ENCODE results near the gene ZNF740. TPM values are rescaled to one million over a fixed set of nuclear protein-coding genes. Genes with fewer than 3 reads are reported as not detected.
"Not testable (repeated sequence)": the region's sequence is repeated elsewhere in the genome, so short reads cannot be mapped to it uniquely, and the experiment has no call there.

The ZNF740 gene
- total and polyA plus RNA-seq, 2 of the 4 experiments (the other 2 are of a cell fraction) = 13.1 to 14.0 TPM

- POLR2A ChIA-PET (ENCODE audit: unreplicated experiment) = no interaction called here
- in situ Hi-C loops (cut with MboI; ENCODE audit: low sequenced_read_pairs) = no loop called here
- no peak overlapping the region for H2BK5ac ChIP-seq (ENCODE audit: low read depth, low read length, poor library complexity, severe bottlenecking)
Observed at GRCh38 chr12:53201639-53202038, 21.1 kb downstream of the ZNF740 start.

GRCh38 chr12:53202316-53202715 is 21.8 kb downstream of the ZNF740 start:
- H3K56ac ChIP-seq (ENCODE audit: extremely low read depth, insufficient read depth, low read length); H3K9me3 ChIP-seq (ENCODE audit: control insufficient read depth, insufficient read depth, low read length); H3K79me1 ChIP-seq (ENCODE audit: low read depth in 1 of 2, low read length in 2 of 2); H3K14ac ChIP-seq (replicated peaks; ENCODE audit: low read depth, low read length); H2AK5ac ChIP-seq (ENCODE audit: low read depth, low read length); H3K27ac ChIP-seq (ENCODE audit: insufficient read depth, low read length); ATAC-seq (ENCODE audit: low read depth); POLR2A ChIA-PET (ENCODE audit: unreplicated experiment); dilution Hi-C loops (cut with HindIII; ENCODE audit: low sequenced_read_pairs, unreplicated experiment); DNase-seq; H3K23ac ChIP-seq (ENCODE audit: low read depth, low read length); H3K4me2 ChIP-seq (ENCODE audit: low read depth, low read length); H2BK120ac ChIP-seq (ENCODE audit: low read depth, low read length); H3K4ac ChIP-seq (ENCODE audit: low read depth, low read length); H4K91ac ChIP-seq (ENCODE audit: insufficient read depth, low read depth, low read length); H2BK5ac ChIP-seq (ENCODE audit: low read depth, low read length, poor library complexity, severe bottlenecking); H4K20me1 ChIP-seq (ENCODE audit: insufficient read depth, low read length); H3K4me3 ChIP-seq (ENCODE audit: insufficient read depth, low read depth, low read length); H2BK15ac ChIP-seq (ENCODE audit: low read depth, low read length); H4K8ac ChIP-seq (ENCODE audit: low read depth in 2 of 2, low read length in 2 of 2); H2BK20ac ChIP-seq (ENCODE audit: low read depth, low read length); H3K27me3 ChIP-seq (ENCODE audit: control insufficient read depth, insufficient read depth, low read length); H3K9ac ChIP-seq (ENCODE audit: low read depth, low read length); CTCF ChIA-PET; H3K36me3 ChIP-seq (ENCODE audit: control insufficient read depth, insufficient read depth, low read length); H4K5ac ChIP-seq (ENCODE audit: low read depth, low read length); H2AFZ ChIP-seq (replicated peaks; ENCODE audit: low read length, poor library complexity); intact Hi-C loops (cut with micrococcal nuclease); H3K4me1 ChIP-seq (ENCODE audit: control insufficient read depth, insufficient read depth, low read length); in situ Hi-C loops (cut with MboI; ENCODE audit: low sequenced_read_pairs); H2AK9ac ChIP-seq (replicated peaks; ENCODE audit: low read depth, low read length, poor library complexity); H3K18ac ChIP-seq (ENCODE audit: low read depth, low read length); BruUV-seq (replicated peaks): not testable (repeated sequence)
- H3K9me1 ChIP-seq (ENCODE audit: insufficient read depth, low read length) = peaks cover 16% of the 10 kb centered on the region
- 60% methylated on average over 1 of the region's 7 CpGs; no CpG with 5 or more reads in 1 of the 2 experiments for WGBS, 2 experiments (ENCODE audit: extremely low coverage in 2 of 2, insufficient read length in 1 of 2)

More at GRCh38 chr12:53201639-53202038, 21.1 kb downstream of the ZNF740 start:
- ATAC-seq (ENCODE audit: low read depth) (no peak), DNase-seq (no peak)
- dilution Hi-C loops (cut with HindIII; ENCODE audit: low sequenced_read_pairs, unreplicated experiment) (no loop called here), intact Hi-C loops (cut with micrococcal nuclease) (no loop called here)
- H2BK120ac ChIP-seq (ENCODE audit: low read depth, low read length) = no peak overlapping the region
- peaks cover 7% of the 10 kb centered on the region for H3K4me1 ChIP-seq (ENCODE audit: control insufficient read depth, insufficient read depth, low read length)
- no peak overlapping the region for H3K4ac ChIP-seq (ENCODE audit: low read depth, low read length)
- CTCF ChIA-PET = interaction anchor here (0.7 to 1.6 kb wide), 3 partner anchors 12 to 97 kb away, joined by 3 to 4 read pairs (median 3); partner anchors contain the start of gene MYG1
- no peak overlapping the region for H3K14ac ChIP-seq (replicated peaks; ENCODE audit: low read depth, low read length)
- WGBS, 2 experiments (ENCODE audit: extremely low coverage in 2 of 2, insufficient read length in 1 of 2) = no CpG with 5 or more reads among the region's 4 CpGs
- H2AK9ac ChIP-seq (replicated peaks; ENCODE audit: low read depth, low read length, poor library complexity) = no peak overlapping the region
- no peaks in the 10 kb centered on the region for H4K20me1 ChIP-seq (ENCODE audit: insufficient read depth, low read length)
- H4K5ac ChIP-seq (ENCODE audit: low read depth, low read length) = no peak overlapping the region
- no peaks in the 10 kb centered on the region for H3K9me3 ChIP-seq (ENCODE audit: control insufficient read depth, insufficient read depth, low read length)
- peaks cover 11% of the 10 kb centered on the region for H3K9me1 ChIP-seq (ENCODE audit: insufficient read depth, low read length)
- H3K27ac ChIP-seq (ENCODE audit: insufficient read depth, low read length) = no peak overlapping the region
- H3K27me3 ChIP-seq (ENCODE audit: control insufficient read depth, insufficient read depth, low read length) = peaks cover 2% of the 10 kb centered on the region; the same call in 1 of the 2 replicates
- H2AK5ac ChIP-seq (ENCODE audit: low read depth, low read length) = no peak overlapping the region
- no peak overlapping the region for H3K23ac ChIP-seq (ENCODE audit: low read depth, low read length)
- H2BK15ac ChIP-seq (ENCODE audit: low read depth, low read length) = no peak overlapping the region
- H4K8ac ChIP-seq (ENCODE audit: low read depth in 2 of 2, low read length in 2 of 2) = no peak overlapping the region
- H3K79me1 ChIP-seq (ENCODE audit: low read depth in 1 of 2, low read length in 2 of 2) = no peaks in the 10 kb centered on the region
- no peak overlapping the region for H2AFZ ChIP-seq (replicated peaks; ENCODE audit: low read length, poor library complexity)
- H3K56ac ChIP-seq (ENCODE audit: extremely low read depth, insufficient read depth, low read length) = no peak overlapping the region
- H3K4me3 ChIP-seq (ENCODE audit: insufficient read depth, low read depth, low read length) = no peak overlapping the region
- no peak overlapping the region for H2BK20ac ChIP-seq (ENCODE audit: low read depth, low read length)
- H3K9ac ChIP-seq (ENCODE audit: low read depth, low read length) = no peak overlapping the region
- no peak overlapping the region for H3K18ac ChIP-seq (ENCODE audit: low read depth, low read length)
- no peak overlapping the region for H4K91ac ChIP-seq (ENCODE audit: insufficient read depth, low read depth, low read length)
- no peaks in the 10 kb centered on the region for H3K36me3 ChIP-seq (ENCODE audit: control insufficient read depth, insufficient read depth, low read length)
- BruUV-seq (replicated peaks) = no TSS peak
- TF ChIP-seq RAD21 (IDR thresholded peaks at IDR 0.05; ENCODE audit: low read length) (no peak), MAZ (IDR thresholded peaks at IDR 0.05; ENCODE audit: borderline replicate concordance, low read depth, low read length) (no peak)
- H3K4me2 ChIP-seq (ENCODE audit: low read depth, low read length) = no peak overlapping the region
